ENCODE results near the gene GALNT10.

DNA sequence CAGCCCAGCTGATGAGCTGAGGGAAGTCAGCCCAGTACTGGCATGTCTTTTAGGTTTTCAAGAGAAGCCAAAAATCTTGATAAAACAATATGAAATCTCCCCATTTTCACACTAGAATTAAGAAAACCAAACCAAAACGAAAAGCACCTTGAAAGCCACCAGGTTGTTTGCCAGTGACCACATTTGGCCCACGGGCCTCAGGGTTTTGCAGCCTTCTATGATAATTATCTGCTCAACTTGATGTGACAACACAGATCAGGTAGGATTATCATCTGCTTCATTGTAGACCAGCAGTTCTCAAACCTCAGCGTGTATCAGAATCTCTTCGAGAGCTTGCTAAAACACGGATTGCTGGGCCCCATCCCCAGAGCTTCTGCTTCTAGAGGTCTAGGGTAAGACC lies 101.4 kb downstream of the GALNT10 start:
- TF ChIP-seq, protein P1, sequence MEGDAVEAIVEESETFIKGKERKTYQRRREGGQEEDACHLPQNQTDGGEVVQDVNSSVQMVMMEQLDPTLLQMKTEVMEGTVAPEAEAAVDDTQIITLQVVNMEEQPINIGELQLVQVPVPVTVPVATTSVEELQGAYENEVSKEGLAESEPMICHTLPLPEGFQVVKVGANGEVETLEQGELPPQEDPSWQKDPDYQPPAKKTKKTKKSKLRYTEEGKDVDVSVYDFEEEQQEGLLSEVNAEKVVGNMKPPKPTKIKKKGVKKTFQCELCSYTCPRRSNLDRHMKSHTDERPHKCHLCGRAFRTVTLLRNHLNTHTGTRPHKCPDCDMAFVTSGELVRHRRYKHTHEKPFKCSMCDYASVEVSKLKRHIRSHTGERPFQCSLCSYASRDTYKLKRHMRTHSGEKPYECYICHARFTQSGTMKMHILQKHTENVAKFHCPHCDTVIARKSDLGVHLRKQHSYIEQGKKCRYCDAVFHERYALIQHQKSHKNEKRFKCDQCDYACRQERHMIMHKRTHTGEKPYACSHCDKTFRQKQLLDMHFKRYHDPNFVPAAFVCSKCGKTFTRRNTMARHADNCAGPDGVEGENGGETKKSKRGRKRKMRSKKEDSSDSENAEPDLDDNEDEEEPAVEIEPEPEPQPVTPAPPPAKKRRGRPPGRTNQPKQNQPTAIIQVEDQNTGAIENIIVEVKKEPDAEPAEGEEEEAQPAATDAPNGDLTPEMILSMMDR (IDR thresholded peaks at IDR 0.05; ENCODE audit: borderline replicate concordance, extremely low read depth, low read length, poor library complexity, severe bottlenecking), result no peak
- no peak for TF ChIP-seq EZH2 (IDR thresholded peaks at IDR 0.05; ENCODE audit: borderline replicate concordance, low read depth, low read length, severe bottlenecking)
